SK-N-MC (cell line): ENCODE measurements around the gene WNT7A.

Experiments used
- DNase-seq: peaks from one replicate; pipeline ENCODE4 v3.0.0-alpha.2; 2011; ENCODE audit warnings: low read depth, low spot score
- H3K27ac ChIP-seq: fragments of 200-600 bp; sonication (generic); 2 replicates; pipeline ENCODE4 v1.5.1; 2016; ENCODE audit warnings: mixed run types
- H3K36me3 ChIP-seq: fragments of 200-600 bp; sonication (generic); 2 replicates; pipeline ENCODE4 v1.6.1; 2017; ENCODE audit warnings: antibody characterized with exemption, low read length, mixed read lengths; ENCODE audit not compliant: insufficient read depth
- H3K4me3 ChIP-seq: fragments of 200-600 bp; sonication (generic); 2 replicates; pipeline ENCODE4 v1.5.1; 2016
- H3K9ac ChIP-seq: fragments of 200-600 bp; sonication (generic); 2 replicates; pipeline ENCODE4 v1.8.0; 2017; ENCODE audit warnings: mixed run types, mixed read lengths; ENCODE audit not compliant: insufficient read length
- H3K9me3 ChIP-seq: fragments of 200-600 bp; sonication (generic); 2 replicates; pipeline ENCODE4 v1.6.1; 2017; ENCODE audit warnings: low read depth, mild to moderate bottlenecking, antibody characterized with exemption, low read length, moderate library complexity, mixed read lengths
- EZH2 ChIP-seq: fragments of 200-600 bp; sonication (generic); IDR thresholded peaks from one replicate; pipeline ENCODE4 v1.6.1; 2017; ENCODE audit warnings: antibody characterized with exemption
- FOXP2 ChIP-seq: optimal IDR thresholded peaks from 2 replicates; pipeline ENCODE3; 2011; ENCODE audit warnings: mild to moderate bottlenecking, moderate library complexity; ENCODE audit not compliant: insufficient read depth; ENCODE audit errors: extremely low read length, control extremely low read depth
- POLR2AphosphoS5 ChIP-seq: IDR thresholded peaks from 2 replicates; pipeline ENCODE4 v1.6.1; 2012; ENCODE audit warnings: mild to moderate bottlenecking, low read depth, low read length, borderline replicate concordance

The WNT7A gene

DNA sequence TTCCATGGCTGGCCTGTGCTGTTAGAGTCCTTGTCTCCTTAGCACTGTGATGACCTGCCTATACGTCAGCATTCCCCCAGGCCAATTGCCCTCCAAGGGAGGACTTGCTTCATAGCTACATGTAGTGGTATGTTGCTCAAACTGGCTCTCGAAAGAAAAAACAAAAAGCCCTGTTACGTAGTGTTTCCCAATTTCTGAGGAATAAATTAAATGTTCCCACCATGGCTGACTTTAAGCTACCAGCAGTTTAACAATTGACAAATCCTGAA lies 54.6 kb downstream of the WNT7A start:
- Histone ChIP-seq H3K27ac (no peak overlapping the region), H3K4me3 (no peak overlapping the region)
- no peak for DNase-seq

GRCh38 chr3:13824521-13825310 lies 55.2 kb downstream of the WNT7A start:
- Histone ChIP-seq H3K4me3 (no peak overlapping the region), H3K9ac (no peak overlapping the region), H3K27ac (no peak overlapping the region), H3K9me3 (no peaks in the 10 kb centered on the region), H3K36me3 (no peaks in the 10 kb centered on the region)
- TF ChIP-seq FOXP2, result no peak
- DNase-seq, result no peak

More for the DNA sequence above, 54.6 kb downstream of the WNT7A start:
- no peak overlapping the region for H3K9ac ChIP-seq
- no peaks in the 10 kb centered on the region for H3K9me3 ChIP-seq
- TF ChIP-seq FOXP2, result no peak
- TF ChIP-seq EZH2, result no peak
- TF ChIP-seq POLR2AphosphoS5, result no peak
- H3K36me3 ChIP-seq, result no peaks in the 10 kb centered on the region

DNA sequence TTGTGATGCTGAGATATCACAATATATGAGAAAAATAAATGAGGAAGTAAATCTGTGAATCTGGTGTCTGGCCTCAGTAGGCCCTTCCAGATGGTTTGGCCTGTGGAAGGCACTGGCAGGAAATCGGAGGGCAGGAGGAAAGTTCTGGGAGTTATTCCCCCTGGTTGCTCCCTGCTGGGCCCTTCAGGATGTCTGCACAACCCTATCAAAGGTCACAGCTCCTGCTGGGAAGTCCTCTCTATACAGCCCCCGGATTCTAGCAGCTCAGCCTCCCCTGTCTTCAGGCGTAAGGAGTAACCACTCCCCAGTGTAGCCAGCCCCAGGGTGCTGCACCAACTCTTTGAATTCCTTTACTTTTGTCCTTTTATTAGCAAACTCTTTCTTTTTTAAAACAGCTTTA lies 56.2 kb downstream of the WNT7A start:
- Histone ChIP-seq H3K27ac (no peak overlapping the region), H3K4me3 (no peak overlapping the region), H3K9ac (no peak overlapping the region), H3K36me3 (no peaks in the 10 kb centered on the region), H3K9me3 (no peaks in the 10 kb centered on the region)
- no peak for DNase-seq
- TF ChIP-seq FOXP2 (no peak), EZH2 (no peak), POLR2AphosphoS5 (no peak)

- Histone ChIP-seq H3K36me3 (no peaks in the 10 kb centered on the region), H3K27ac (no peak overlapping the region), H3K4me3 (no peak overlapping the region), H3K9me3 (no peaks in the 10 kb centered on the region), H3K9ac (no peak overlapping the region)
- DNase-seq, result no peak
- TF ChIP-seq EZH2, result no peak
- no peak for TF ChIP-seq FOXP2
- no peak for TF ChIP-seq POLR2AphosphoS5
Measured at GRCh38 chr3:13822871-13823585, 56.8 kb downstream of the WNT7A start.

GRCh38 chr3:13822042-13822441 lies 57.8 kb downstream of the WNT7A start:
- TF ChIP-seq EZH2 (no peak), POLR2AphosphoS5 (no peak), FOXP2 (no peak)
- no peaks in the 10 kb centered on the region for H3K36me3 ChIP-seq
- no peak for DNase-seq
- no peak overlapping the region for H3K4me3 ChIP-seq
- no peak overlapping the region for H3K27ac ChIP-seq
- no peak overlapping the region for H3K9ac ChIP-seq
- H3K9me3 ChIP-seq, result no peaks in the 10 kb centered on the region

GRCh38 chr3:13821126-13821525 lies 58.7 kb downstream of the WNT7A start:
- no peaks in the 10 kb centered on the region for H3K36me3 ChIP-seq
- no peak for TF ChIP-seq POLR2AphosphoS5
- TF ChIP-seq EZH2, result no peak
- no peak for TF ChIP-seq FOXP2
- no peaks in the 10 kb centered on the region for H3K9me3 ChIP-seq
- no peak overlapping the region for H3K4me3 ChIP-seq
- H3K9ac ChIP-seq, result no peak overlapping the region
- no peak for DNase-seq
- H3K27ac ChIP-seq, result no peak overlapping the region

GRCh38 chr3:13818919-13819318 lies 61.0 kb downstream of the WNT7A start:
- DNase-seq, result no peak
- Histone ChIP-seq H3K4me3 (no peak overlapping the region), H3K9me3 (no peaks in the 10 kb centered on the region), H3K36me3 (no peaks in the 10 kb centered on the region), H3K27ac (no peak overlapping the region), H3K9ac (no peak overlapping the region)
- TF ChIP-seq POLR2AphosphoS5 (no peak), EZH2 (no peak), FOXP2 (no peak)

GRCh38 chr3:13815088-13815683 lies 64.7 kb downstream of the WNT7A start:
- Histone ChIP-seq H3K9ac (no peak overlapping the region), H3K27ac (no peak overlapping the region), H3K36me3 (no peaks in the 10 kb centered on the region), H3K9me3 (no peaks in the 10 kb centered on the region), H3K4me3 (no peak overlapping the region)
- no peak for DNase-seq
- TF ChIP-seq EZH2, result no peak
- no peak for TF ChIP-seq POLR2AphosphoS5
- TF ChIP-seq FOXP2, result no peak

DNA sequence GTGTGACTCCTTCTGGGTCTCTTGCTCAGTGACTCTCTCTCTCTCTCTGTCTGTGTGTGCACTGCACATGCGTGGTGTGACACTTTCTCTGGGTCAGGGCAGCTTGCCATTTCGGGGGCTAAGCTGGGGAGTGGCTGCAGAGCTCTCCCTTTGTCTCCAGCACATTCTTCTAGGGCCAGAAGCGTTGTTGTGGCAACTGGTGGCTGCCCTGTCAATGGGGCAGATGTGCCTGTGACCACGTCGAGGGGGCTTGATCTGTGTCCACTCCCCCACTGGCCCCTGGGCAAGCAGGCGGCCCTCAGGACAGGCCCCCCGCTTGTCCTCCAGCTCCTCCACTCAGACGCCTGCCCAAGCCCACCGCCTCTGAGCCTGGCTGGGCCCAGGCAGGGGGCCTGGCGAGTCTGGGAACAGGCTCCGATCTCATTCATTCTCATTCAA lies 67.8 kb downstream of the WNT7A start:
- no peak for DNase-seq
- Histone ChIP-seq H3K4me3 (no peak overlapping the region), H3K27ac (no peak overlapping the region), H3K36me3 (no peaks in the 10 kb centered on the region), H3K9ac (no peak overlapping the region), H3K9me3 (no peaks in the 10 kb centered on the region)
- TF ChIP-seq EZH2, result no peak
